ENCODE measurements around the gene DMRTA2.

DMRTA2 gene

GRCh38 chr1:50422946-50423669 lies at the start of gene DMRTA2:
Gene DMRTA2 (minus strand): TSS chr1:50423443. CDS start chr1:50421536, 1,907 bp downstream.
- Histone ChIP-seq H3K9me3 (ENCODE audit: insufficient read depth, low read length) (no peaks in the 10 kb centered on the region), H3K9ac (ENCODE audit: insufficient read length, low read depth) (peak within 1 kb of the TSS; percentile 59), H3K36me3 (ENCODE audit: insufficient read depth, insufficient read length, low read length) (no peaks in the 10 kb centered on the region), H3K27me3 (ENCODE audit: insufficient read depth, insufficient read length) (peaks cover 100% of the 10 kb centered on the region), H3K4me1 (ENCODE audit: insufficient read depth, insufficient read length) (peaks cover 28% of the 10 kb centered on the region), H3K4me3 (ENCODE audit: insufficient read length, low read depth) (peak within 1 kb of the TSS; percentile 39)
- TF ChIP-seq YY1 (IDR thresholded peaks at IDR 0.05; ENCODE audit: insufficient read depth, insufficient read length) (no peak), SUZ12 (IDR thresholded peaks at IDR 0.05; ENCODE audit: extremely low read depth, insufficient read depth, insufficient read length) (peak; percentile 80), ZNF274 (IDR thresholded peaks at IDR 0.05; ENCODE audit: low read depth, low read length) (no peak)
- no peak for DNase-seq (ENCODE audit: low read depth, low spot score)

DNA sequence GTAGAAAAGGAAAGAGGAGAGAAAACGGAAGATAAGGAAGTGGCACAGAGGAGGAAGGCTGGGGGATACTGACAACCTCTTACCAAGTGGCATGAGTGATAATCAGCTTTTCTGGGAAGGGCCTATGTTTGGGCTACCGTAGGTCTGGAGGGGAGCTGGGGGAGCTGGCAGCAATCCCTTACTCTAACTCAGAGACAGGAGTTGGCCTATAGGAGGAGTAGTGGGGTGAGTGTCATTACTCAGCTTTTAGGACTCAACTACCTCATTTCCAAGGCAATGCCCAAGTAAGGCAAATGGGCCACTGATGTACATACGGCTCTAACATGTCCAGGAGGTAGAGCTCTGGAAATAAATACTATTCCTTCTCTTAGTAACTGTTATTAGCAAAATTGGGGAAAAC lies 48.7 kb upstream of the DMRTA2 start:
- TF ChIP-seq SUZ12 (IDR thresholded peaks at IDR 0.05; ENCODE audit: extremely low read depth, insufficient read depth, insufficient read length) (no peak), ZNF274 (IDR thresholded peaks at IDR 0.05; ENCODE audit: low read depth, low read length) (no peak), YY1 (IDR thresholded peaks at IDR 0.05; ENCODE audit: insufficient read depth, insufficient read length) (no peak)
- no peak for DNase-seq (ENCODE audit: low read depth, low spot score)
- no peak overlapping the region for H3K4me3 ChIP-seq (ENCODE audit: insufficient read length, low read depth)
- no peak overlapping the region for H3K9ac ChIP-seq (ENCODE audit: insufficient read length, low read depth)
- no peaks in the 10 kb centered on the region for H3K36me3 ChIP-seq (ENCODE audit: insufficient read depth, insufficient read length, low read length)
- H3K27me3 ChIP-seq (ENCODE audit: insufficient read depth, insufficient read length) = no peaks in the 10 kb centered on the region
- H3K4me1 ChIP-seq (ENCODE audit: insufficient read depth, insufficient read length) = no peaks in the 10 kb centered on the region
- no peaks in the 10 kb centered on the region for H3K9me3 ChIP-seq (ENCODE audit: insufficient read depth, low read length)

DNA sequence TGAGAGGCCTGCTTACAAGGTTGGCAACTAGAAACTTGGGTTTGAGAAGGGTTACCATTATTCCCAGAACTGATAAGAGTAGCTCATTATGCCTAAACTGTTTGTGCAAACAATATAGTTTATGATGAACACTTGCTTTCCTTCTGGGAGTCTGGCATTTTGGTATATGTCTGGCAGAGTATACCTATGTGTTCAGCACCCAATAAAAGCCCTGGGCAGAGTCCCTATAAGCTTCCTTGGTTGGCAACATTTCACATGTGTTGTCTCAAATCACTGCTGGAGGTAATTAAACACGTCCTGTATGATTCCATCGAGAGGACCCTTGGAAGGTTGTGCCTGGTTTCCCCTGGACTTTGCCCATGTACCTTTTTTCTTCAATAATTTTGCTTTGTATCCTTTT lies 39.7 kb upstream of the DMRTA2 start:
- Histone ChIP-seq H3K4me1 (ENCODE audit: insufficient read depth, insufficient read length) (no peaks in the 10 kb centered on the region), H3K9me3 (ENCODE audit: insufficient read depth, low read length) (no peaks in the 10 kb centered on the region), H3K9ac (ENCODE audit: insufficient read length, low read depth) (no peak overlapping the region), H3K4me3 (ENCODE audit: insufficient read length, low read depth) (no peak overlapping the region), H3K36me3 (ENCODE audit: insufficient read depth, insufficient read length, low read length) (no peaks in the 10 kb centered on the region), H3K27me3 (ENCODE audit: insufficient read depth, insufficient read length) (no peaks in the 10 kb centered on the region)
- no peak for TF ChIP-seq SUZ12 (IDR thresholded peaks at IDR 0.05; ENCODE audit: extremely low read depth, insufficient read depth, insufficient read length)
- no peak for TF ChIP-seq YY1 (IDR thresholded peaks at IDR 0.05; ENCODE audit: insufficient read depth, insufficient read length)
- no peak for TF ChIP-seq ZNF274 (IDR thresholded peaks at IDR 0.05; ENCODE audit: low read depth, low read length)
- no peak for DNase-seq (ENCODE audit: low read depth, low spot score)

GRCh38 chr1:50458507-50458906 lies 35.3 kb upstream of the DMRTA2 start:
- Histone ChIP-seq H3K4me3 (ENCODE audit: insufficient read length, low read depth) (no peak overlapping the region), H3K9me3 (ENCODE audit: insufficient read depth, low read length) (no peaks in the 10 kb centered on the region), H3K36me3 (ENCODE audit: insufficient read depth, insufficient read length, low read length) (no peaks in the 10 kb centered on the region), H3K27me3 (ENCODE audit: insufficient read depth, insufficient read length) (no peaks in the 10 kb centered on the region), H3K4me1 (ENCODE audit: insufficient read depth, insufficient read length) (no peaks in the 10 kb centered on the region), H3K9ac (ENCODE audit: insufficient read length, low read depth) (no peak overlapping the region)
- no peak for DNase-seq (ENCODE audit: low read depth, low spot score)
- no peak for TF ChIP-seq SUZ12 (IDR thresholded peaks at IDR 0.05; ENCODE audit: extremely low read depth, insufficient read depth, insufficient read length)
- TF ChIP-seq YY1 (IDR thresholded peaks at IDR 0.05; ENCODE audit: insufficient read depth, insufficient read length) = no peak
- no peak for TF ChIP-seq ZNF274 (IDR thresholded peaks at IDR 0.05; ENCODE audit: low read depth, low read length)

DNA sequence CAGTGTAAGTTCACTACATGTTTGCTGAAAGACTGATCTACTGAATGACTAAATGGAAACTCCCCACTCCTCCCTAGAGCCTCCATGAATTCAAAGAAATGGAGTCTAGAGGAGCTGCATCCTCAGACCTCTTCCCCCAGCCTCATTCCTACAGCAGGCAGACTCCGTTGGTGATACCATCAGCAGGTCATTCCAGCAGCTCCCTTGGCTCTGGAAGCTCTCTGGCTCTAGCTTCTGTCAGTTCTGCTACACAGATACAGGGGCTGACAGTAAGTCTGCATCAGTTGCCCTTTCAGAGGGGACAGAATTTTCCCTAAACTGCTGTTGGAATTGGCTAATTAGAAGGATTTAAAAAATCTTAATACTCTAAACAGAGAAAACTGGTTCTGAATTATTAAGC lies 31.7 kb upstream of the DMRTA2 start:
- no peak for TF ChIP-seq SUZ12 (IDR thresholded peaks at IDR 0.05; ENCODE audit: extremely low read depth, insufficient read depth, insufficient read length)
- no peak for TF ChIP-seq ZNF274 (IDR thresholded peaks at IDR 0.05; ENCODE audit: low read depth, low read length)
- TF ChIP-seq YY1 (IDR thresholded peaks at IDR 0.05; ENCODE audit: insufficient read depth, insufficient read length) = no peak
- no peaks in the 10 kb centered on the region for H3K36me3 ChIP-seq (ENCODE audit: insufficient read depth, insufficient read length, low read length)
- no peak overlapping the region for H3K9ac ChIP-seq (ENCODE audit: insufficient read length, low read depth)
- H3K4me1 ChIP-seq (ENCODE audit: insufficient read depth, insufficient read length) = no peaks in the 10 kb centered on the region
- no peak for DNase-seq (ENCODE audit: low read depth, low spot score)
- no peaks in the 10 kb centered on the region for H3K27me3 ChIP-seq (ENCODE audit: insufficient read depth, insufficient read length)
- no peaks in the 10 kb centered on the region for H3K9me3 ChIP-seq (ENCODE audit: insufficient read depth, low read length)
- no peak overlapping the region for H3K4me3 ChIP-seq (ENCODE audit: insufficient read length, low read depth)

DNA sequence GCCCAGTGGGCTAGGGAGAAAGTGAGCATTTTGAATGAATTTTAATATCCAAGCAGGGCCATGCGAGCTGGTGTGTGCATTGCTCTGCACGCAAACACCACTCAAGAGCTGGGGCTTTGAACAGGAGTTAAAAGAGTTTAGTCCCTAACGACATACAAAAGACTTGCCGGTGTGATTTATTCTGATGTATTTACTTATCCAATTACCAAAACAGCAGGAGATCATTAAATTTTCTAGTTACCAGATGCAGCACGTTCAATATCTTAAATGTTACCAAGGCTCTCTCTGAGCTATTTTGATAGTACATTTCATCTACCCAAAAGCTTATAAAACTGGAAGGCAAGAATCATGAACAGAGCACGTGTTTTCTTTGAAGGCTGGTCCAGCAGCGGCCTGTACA lies 30.0 kb upstream of the DMRTA2 start:
- Histone ChIP-seq H3K4me3 (ENCODE audit: insufficient read length, low read depth) (no peak overlapping the region), H3K4me1 (ENCODE audit: insufficient read depth, insufficient read length) (no peaks in the 10 kb centered on the region), H3K36me3 (ENCODE audit: insufficient read depth, insufficient read length, low read length) (no peaks in the 10 kb centered on the region), H3K27me3 (ENCODE audit: insufficient read depth, insufficient read length) (no peaks in the 10 kb centered on the region), H3K9me3 (ENCODE audit: insufficient read depth, low read length) (no peaks in the 10 kb centered on the region), H3K9ac (ENCODE audit: insufficient read length, low read depth) (no peak overlapping the region)
- TF ChIP-seq YY1 (IDR thresholded peaks at IDR 0.05; ENCODE audit: insufficient read depth, insufficient read length) (no peak), ZNF274 (IDR thresholded peaks at IDR 0.05; ENCODE audit: low read depth, low read length) (no peak), SUZ12 (IDR thresholded peaks at IDR 0.05; ENCODE audit: extremely low read depth, insufficient read depth, insufficient read length) (no peak)
- DNase-seq (ENCODE audit: low read depth, low spot score) = no peak

- Histone ChIP-seq H3K9ac (ENCODE audit: insufficient read length, low read depth) (no peak overlapping the region), H3K4me1 (ENCODE audit: insufficient read depth, insufficient read length) (no peaks in the 10 kb centered on the region), H3K36me3 (ENCODE audit: insufficient read depth, insufficient read length, low read length) (no peaks in the 10 kb centered on the region), H3K27me3 (ENCODE audit: insufficient read depth, insufficient read length) (no peaks in the 10 kb centered on the region), H3K4me3 (ENCODE audit: insufficient read length, low read depth) (no peak overlapping the region), H3K9me3 (ENCODE audit: insufficient read depth, low read length) (no peaks in the 10 kb centered on the region)
- DNase-seq (ENCODE audit: low read depth, low spot score) = no peak
- TF ChIP-seq ZNF274 (IDR thresholded peaks at IDR 0.05; ENCODE audit: low read depth, low read length) (no peak), YY1 (IDR thresholded peaks at IDR 0.05; ENCODE audit: insufficient read depth, insufficient read length) (no peak), SUZ12 (IDR thresholded peaks at IDR 0.05; ENCODE audit: extremely low read depth, insufficient read depth, insufficient read length) (no peak)
Measured at GRCh38 chr1:50452700-50453099, 29.5 kb upstream of the DMRTA2 start.
